ENCODE results near the gene ATP2C2. TPM values are rescaled to one million over a fixed set of nuclear protein-coding genes. Genes with fewer than 3 reads are reported as not detected.
A peak's percentile ranks its signal among the peaks of the same experiment; 100 is the strongest.
"Not testable (repeated sequence)": the region's sequence is repeated elsewhere in the genome, so short reads cannot be mapped to it uniquely, and the experiment has no call there.

The ATP2C2 gene
- not detected in 2 replicates for total RNA-seq (2014; rRNA removed; shearing (Covaris generic))

- no peak for DNase-seq (ENCODE audit: low read depth)
Observed at GRCh38 chr16:84368308-84368996, at the start of gene ATP2C2. ATP2C2 (plus strand) TSS chr16:84368538; CDS start chr16:84368616, 78 bp downstream.

- DNase-seq (ENCODE audit: low read depth): no peak
Observed at GRCh38 chr16:84319146-84319760, 49.1 kb upstream of the ATP2C2 start.

- DNase-seq (ENCODE audit: low read depth): no peak
Observed at GRCh38 chr16:84320511-84320910, 47.8 kb upstream of the ATP2C2 start.

- no peak for DNase-seq (ENCODE audit: low read depth)
Observed at GRCh38 chr16:84321932-84322331, 46.4 kb upstream of the ATP2C2 start.

GRCh38 chr16:84322749-84323148 is 45.6 kb upstream of the ATP2C2 start:
- no peak for DNase-seq (ENCODE audit: low read depth)

GRCh38 chr16:84323606-84324005 is 44.7 kb upstream of the ATP2C2 start:
- no peak for DNase-seq (ENCODE audit: low read depth)

- DNase-seq (ENCODE audit: low read depth): no peak
Observed at GRCh38 chr16:84324434-84325262, 43.7 kb upstream of the ATP2C2 start.

- DNase-seq (ENCODE audit: low read depth): no peak
Observed at GRCh38 chr16:84326545-84326944, 41.8 kb upstream of the ATP2C2 start.

GRCh38 chr16:84327926-84328505 is 40.3 kb upstream of the ATP2C2 start:
- DNase-seq (ENCODE audit: low read depth): no peak

GRCh38 chr16:84329016-84329415 is 39.3 kb upstream of the ATP2C2 start:
- DNase-seq (ENCODE audit: low read depth): no peak

GRCh38 chr16:84329843-84330684 is 38.3 kb upstream of the ATP2C2 start:
- no peak for DNase-seq (ENCODE audit: low read depth)

- no peak for DNase-seq (ENCODE audit: low read depth)
Observed at GRCh38 chr16:84330685-84331050, 37.7 kb upstream of the ATP2C2 start.

GRCh38 chr16:84331998-84332780 is 36.1 kb upstream of the ATP2C2 start:
- peak; percentile 31 for DNase-seq (ENCODE audit: low read depth)

- DNase-seq (ENCODE audit: low read depth): no peak
Observed at GRCh38 chr16:84332975-84333684, 35.2 kb upstream of the ATP2C2 start.

GRCh38 chr16:84334058-84334457 is 34.3 kb upstream of the ATP2C2 start:
- no peak for DNase-seq (ENCODE audit: low read depth)

- no peak for DNase-seq (ENCODE audit: low read depth)
Observed at GRCh38 chr16:84334482-84334881, 33.9 kb upstream of the ATP2C2 start.

GRCh38 chr16:84337236-84337635 is 31.1 kb upstream of the ATP2C2 start:
- not testable (repeated sequence) for DNase-seq (ENCODE audit: low read depth)

- no peak for DNase-seq (ENCODE audit: low read depth)
Observed at GRCh38 chr16:84339311-84339710, 29.0 kb upstream of the ATP2C2 start.

GRCh38 chr16:84339766-84340165 is 28.6 kb upstream of the ATP2C2 start:
- DNase-seq (ENCODE audit: low read depth): no peak

Measured in RPMI7951 (cell line).